ENCODE data around the gene CCR7.

DNA sequence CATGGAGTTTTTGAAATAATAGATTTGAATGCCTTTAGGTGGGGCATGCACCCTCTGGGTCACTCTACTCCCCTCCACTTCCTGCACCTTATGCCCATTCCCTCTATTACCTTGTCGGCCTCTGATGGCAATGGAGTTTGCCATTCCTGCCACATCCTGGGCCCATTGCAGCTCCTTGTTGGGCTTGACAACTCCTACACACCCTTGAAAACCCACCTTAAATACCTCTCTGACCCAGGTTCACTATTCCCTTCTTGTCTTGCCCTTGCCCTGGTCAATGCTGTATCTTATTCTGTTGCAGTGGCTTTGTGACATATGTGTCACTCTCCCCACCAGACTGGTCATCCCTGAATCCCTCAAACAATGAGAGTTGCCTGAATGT lies 2.4 kb downstream of the CCR7 start:
- TF ChIP-seq, protein P1, sequence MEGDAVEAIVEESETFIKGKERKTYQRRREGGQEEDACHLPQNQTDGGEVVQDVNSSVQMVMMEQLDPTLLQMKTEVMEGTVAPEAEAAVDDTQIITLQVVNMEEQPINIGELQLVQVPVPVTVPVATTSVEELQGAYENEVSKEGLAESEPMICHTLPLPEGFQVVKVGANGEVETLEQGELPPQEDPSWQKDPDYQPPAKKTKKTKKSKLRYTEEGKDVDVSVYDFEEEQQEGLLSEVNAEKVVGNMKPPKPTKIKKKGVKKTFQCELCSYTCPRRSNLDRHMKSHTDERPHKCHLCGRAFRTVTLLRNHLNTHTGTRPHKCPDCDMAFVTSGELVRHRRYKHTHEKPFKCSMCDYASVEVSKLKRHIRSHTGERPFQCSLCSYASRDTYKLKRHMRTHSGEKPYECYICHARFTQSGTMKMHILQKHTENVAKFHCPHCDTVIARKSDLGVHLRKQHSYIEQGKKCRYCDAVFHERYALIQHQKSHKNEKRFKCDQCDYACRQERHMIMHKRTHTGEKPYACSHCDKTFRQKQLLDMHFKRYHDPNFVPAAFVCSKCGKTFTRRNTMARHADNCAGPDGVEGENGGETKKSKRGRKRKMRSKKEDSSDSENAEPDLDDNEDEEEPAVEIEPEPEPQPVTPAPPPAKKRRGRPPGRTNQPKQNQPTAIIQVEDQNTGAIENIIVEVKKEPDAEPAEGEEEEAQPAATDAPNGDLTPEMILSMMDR (IDR thresholded peaks at IDR 0.05) = no peak
- no peak for TF ChIP-seq POLR2A (IDR thresholded peaks at IDR 0.05)
